D721Med (cell line): ENCODE measurements around the gene RAP1GAP.
"Not testable (repeated sequence)": the region's sequence is repeated elsewhere in the genome, so short reads cannot be mapped to it uniquely, and the experiment has no call there.

Experiments
- DNase-seq: peaks from one replicate; pipeline ENCODE4 v3.0.0; 2011; ENCODE audit warnings: low spot score; ENCODE audit not compliant: insufficient read length
- FAIRE-seq: peaks from 2 replicates; lab custom pipeline; 2011; peaks lifted over from hg19 to GRCh38; lab: Jason Lieb, UNC
- TF ChIP-seq, protein P1 (sequence below): IDR thresholded peaks from 2 replicates; pipeline ENCODE4 v1.5.1; 2012; ENCODE audit warnings: mild to moderate bottlenecking, control low read depth; ENCODE audit not compliant: insufficient read depth; ENCODE audit errors: missing control alignments

Gene RAP1GAP

DNA sequence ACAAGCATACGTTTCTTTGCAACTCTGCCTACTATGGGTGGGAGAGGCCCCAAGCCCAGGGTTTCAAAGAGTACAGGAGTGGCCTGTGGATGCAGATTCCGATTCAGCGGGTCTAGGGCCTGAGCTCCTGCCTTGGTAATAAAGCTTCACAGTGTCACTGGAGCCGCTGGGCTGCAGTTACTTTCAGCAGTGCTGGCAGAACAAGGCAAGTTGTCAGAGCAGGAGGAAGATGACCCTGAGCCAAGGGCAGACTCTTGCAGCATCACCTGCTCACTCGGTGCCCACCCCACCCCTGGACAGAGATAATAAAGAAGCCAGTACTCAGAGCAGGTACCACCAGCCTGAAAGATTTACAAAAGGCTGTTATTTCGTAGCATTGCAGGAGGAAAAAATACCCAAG is 8.0 kb upstream of the RAP1GAP start:
- FAIRE-seq (no peak), DNase-seq (no peak)
- TF ChIP-seq, protein P1, sequence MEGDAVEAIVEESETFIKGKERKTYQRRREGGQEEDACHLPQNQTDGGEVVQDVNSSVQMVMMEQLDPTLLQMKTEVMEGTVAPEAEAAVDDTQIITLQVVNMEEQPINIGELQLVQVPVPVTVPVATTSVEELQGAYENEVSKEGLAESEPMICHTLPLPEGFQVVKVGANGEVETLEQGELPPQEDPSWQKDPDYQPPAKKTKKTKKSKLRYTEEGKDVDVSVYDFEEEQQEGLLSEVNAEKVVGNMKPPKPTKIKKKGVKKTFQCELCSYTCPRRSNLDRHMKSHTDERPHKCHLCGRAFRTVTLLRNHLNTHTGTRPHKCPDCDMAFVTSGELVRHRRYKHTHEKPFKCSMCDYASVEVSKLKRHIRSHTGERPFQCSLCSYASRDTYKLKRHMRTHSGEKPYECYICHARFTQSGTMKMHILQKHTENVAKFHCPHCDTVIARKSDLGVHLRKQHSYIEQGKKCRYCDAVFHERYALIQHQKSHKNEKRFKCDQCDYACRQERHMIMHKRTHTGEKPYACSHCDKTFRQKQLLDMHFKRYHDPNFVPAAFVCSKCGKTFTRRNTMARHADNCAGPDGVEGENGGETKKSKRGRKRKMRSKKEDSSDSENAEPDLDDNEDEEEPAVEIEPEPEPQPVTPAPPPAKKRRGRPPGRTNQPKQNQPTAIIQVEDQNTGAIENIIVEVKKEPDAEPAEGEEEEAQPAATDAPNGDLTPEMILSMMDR, result no peak

DNA sequence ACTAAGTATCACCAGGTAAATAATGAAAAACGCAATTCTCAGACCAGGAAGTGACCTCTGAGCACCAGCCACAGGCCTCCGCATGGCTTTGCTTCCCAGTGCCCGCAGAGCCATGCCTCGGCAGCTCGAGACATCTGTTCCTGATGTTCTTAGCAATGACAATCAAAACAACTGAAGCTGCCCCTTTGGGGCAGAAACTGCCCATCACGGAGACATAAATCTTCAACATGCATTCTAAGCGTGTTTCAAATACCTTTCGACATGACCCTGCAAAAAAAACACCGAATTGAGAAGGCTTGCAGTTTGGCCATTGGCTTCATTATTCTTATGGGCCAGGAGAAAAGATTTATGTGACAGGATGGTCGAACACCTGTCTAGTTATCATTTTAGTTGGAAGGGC is 5.8 kb upstream of the RAP1GAP start:
- TF ChIP-seq, protein P1, result no peak
- DNase-seq (no peak), FAIRE-seq (no peak)

DNA sequence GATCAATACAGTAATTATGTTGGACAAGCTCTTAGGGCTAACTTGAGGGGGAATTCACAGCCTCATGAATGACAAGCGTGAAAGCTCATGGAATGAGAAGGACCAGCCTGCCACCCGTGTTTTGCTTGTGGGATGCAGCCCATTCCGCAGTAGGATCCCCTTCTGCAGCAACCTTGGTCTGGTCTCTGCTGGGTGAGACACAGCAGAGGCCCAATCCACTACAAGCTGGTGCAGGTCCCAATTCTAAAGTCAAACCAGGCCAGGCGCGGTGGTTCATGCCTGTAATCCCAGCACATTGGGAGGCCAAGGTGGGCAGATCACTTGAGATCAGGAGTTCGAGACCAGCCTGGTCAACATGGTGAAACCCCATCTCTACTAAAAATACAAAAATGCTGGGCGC is 4.7 kb upstream of the RAP1GAP start:
- FAIRE-seq, DNase-seq: not testable (repeated sequence)

DNA sequence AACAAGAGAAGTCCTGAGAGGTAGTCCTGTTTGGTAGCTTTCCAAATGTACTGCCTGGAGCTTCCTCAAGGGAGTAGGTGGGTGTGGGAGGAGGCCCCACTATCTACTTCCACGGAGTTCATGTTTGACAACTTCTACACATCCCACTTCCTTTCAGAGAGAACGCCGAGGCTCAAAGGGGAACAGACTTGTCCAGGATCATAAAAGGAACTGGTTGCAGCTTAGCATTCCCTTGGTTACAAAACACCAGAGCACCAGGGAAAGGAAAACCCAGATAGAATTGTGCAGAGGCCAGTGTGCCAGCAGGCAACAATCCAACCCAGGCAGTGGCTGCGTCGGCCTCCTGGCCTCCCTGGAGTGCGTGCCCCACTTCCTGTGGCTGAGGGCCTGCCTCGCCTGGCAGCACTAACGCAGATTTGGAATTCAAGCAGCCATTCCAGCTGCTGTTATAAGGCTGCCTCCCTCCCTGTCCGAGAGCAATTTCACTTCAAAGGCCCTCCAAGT is 4.2 kb upstream of the RAP1GAP start:
- DNase-seq (no peak), FAIRE-seq (no peak)
- TF ChIP-seq, protein P1, result no peak

DNA sequence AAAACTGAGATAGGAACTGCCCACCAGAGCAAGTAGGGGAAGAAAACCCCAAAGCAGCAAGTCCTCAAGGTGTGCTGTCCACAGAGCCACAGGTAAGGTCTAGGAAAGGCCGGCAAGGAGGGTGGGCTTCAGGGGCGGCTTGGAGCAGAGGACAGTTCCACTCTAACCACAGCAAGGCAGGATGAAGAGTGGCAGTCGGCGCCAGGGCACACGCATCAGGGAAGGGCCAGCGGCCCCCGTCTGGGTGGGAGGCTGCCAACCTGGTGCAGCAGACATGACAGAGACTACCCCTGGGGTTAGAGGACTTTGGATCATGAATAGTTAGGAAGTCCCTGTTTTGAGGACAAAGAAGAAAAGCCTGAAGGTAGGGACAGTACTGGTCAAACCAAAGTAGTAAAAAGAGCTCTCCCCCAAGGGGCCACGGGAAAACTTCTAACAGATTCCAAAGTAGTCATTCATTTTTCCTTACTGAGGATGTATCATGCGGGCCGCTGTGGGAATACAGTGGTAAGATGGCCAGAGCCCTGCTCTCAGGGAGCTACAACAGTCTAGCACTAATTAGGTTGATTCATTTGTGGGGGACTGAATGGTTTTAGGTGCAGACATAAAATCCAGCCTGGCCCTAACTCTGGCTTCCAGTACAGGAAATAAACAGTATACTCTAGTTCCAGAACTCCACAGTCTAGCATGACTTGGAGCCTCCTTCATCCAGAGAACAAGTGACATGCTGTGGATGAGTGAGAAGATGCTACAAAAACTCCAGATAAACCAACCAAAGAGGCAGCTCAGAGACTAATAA is 3.5 kb upstream of the RAP1GAP start:
- DNase-seq (no peak), FAIRE-seq (no peak)
- TF ChIP-seq, protein P1, result no peak

DNA sequence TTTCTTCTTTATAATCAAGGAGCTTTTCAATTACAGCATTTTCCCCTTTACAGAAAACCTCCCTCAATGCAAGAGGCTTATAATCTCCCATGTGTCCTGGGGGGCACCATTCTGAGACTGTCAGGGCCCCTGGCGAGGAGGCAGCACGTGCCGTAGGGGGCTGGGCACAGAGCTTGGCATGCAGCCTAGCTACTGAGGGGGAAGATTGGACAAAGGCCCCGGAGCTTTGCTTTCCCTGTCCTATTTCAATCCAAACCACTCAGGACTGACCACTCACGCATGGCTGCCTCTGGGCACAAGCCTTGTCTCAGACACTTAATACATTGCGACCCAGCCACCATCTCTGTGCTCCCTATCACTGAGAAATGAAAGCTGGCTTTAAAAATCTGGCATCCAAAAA is 2.8 kb upstream of the RAP1GAP start:
- FAIRE-seq (no peak), DNase-seq (no peak)
- TF ChIP-seq, protein P1, result no peak

DNA sequence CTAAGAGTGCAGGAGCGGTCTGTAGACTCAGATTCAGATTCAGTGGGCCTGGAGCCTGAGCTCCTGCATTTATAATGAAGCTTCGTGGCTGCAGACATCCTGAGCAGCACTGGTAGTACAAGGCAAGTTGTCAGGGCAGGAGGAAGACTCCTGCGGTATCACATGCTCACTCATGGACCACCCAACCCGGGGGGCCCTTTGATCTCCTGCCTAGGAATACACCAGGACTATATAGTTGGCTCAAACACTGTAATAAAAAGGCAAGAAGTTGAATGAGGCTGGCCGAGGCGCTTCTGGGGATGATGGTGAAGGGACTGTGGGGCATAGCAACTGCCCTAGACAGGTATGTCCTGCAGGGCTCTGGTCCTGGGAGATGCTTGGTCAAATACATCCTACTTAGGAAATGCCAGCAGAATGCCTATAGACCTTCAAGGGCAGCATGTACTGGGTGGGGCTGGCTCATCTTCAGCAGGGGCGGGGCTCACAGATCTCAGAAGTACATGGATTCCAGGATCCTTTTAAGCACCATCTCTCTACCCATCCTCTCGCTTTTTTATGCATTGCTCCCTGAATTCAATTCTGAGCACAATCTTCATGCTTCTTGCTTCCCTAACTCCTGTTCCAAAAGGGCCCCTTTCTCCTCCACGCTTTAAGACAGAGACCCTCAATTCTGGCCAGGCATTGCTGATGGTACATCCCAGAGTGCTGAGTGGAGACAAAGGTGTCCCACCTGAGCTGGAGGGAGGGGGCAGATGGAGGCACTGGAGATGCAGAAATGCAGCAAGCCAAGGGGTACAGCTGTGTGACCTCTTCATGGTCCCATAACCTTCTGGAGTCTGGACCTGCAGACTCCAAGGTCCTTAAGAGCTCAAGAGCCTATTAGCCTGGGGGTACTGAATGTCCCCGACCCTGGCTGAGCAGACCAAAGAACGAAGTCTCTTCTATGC is 2.1 kb upstream of the RAP1GAP start:
- TF ChIP-seq, protein P1, result no peak
- DNase-seq, result no peak
- no peak for FAIRE-seq
